CD4-positive, alpha-beta T cell (primary cell): Measurements from ENCODE around the gene CCR7. TPM values are rescaled to one million over a fixed set of nuclear protein-coding genes. Genes with fewer than 3 reads are reported as not detected.

Experiments
- ATAC-seq: fragments of 200-7000 bp; cut with Tn5 transposase; one replicate; pipeline ENCODE4 v1.10.0; 2022; ENCODE audit warnings: mild to moderate bottlenecking; ENCODE audit not compliant: poor library complexity
- CTCF ChIA-PET: fragments of 350-600 bp; sonication (Branson Sonifier 250); formaldehyde crosslinking; loops from one replicate; lab custom pipeline; 2021; ENCODE audit warnings: antibody characterized with exemption, inconsistent platforms; lab: Charles Lee
- POLR2A ChIA-PET: fragments of 350-600 bp; sonication (Branson Sonifier 250); formaldehyde crosslinking; loops from one replicate; lab custom pipeline; 2021; ENCODE audit warnings: antibody characterized with exemption, inconsistent platforms; lab: Charles Lee
- DNase-seq, 14 experiments: peaks; one replicate each; pipeline ENCODE4 v3.0.0-alpha.2; 2013 to 2020; ENCODE audit warnings: mixed read lengths in 2 of 14
- H3K27ac ChIP-seq, 2 donors: one replicate each; pipeline versions ENCODE4 v1.5.1 to v1.7.0; 2013; ENCODE audit warnings: low read length in 2 of 2, low read depth in 1 of 2, mild to moderate bottlenecking in 1 of 2
- H3K27me3 ChIP-seq, 2 experiments: 1 replicate in 1 of 2; 2 replicates in 1 of 2; pipeline versions ENCODE4 v1.6.1 to v1.7.0; 2013; ENCODE audit warnings: low read length in 2 of 2, control low read depth in 1 of 2, mild to moderate bottlenecking in 1 of 2, moderate library complexity in 1 of 2; ENCODE audit not compliant: insufficient read depth in 2 of 2, control insufficient read depth in 1 of 2
- H3K36me3 ChIP-seq: one replicate; pipeline ENCODE4 v1.6.1; 2013; ENCODE audit warnings: low read length, control low read depth; ENCODE audit not compliant: insufficient read depth
- H3K4me1 ChIP-seq: one replicate; pipeline ENCODE4 v1.6.1; 2013; ENCODE audit warnings: low read length, control low read depth; ENCODE audit not compliant: insufficient read depth
- H3K4me3 ChIP-seq: one replicate; pipeline ENCODE4 v1.5.1; 2013; ENCODE audit warnings: mild to moderate bottlenecking, low read length, moderate library complexity
- H3K9me3 ChIP-seq, 2 experiments: 1 replicate in 1 of 2; 2 replicates in 1 of 2; pipeline versions ENCODE4 v1.6.1 to v1.7.0; 2013; ENCODE audit warnings: low read length in 2 of 2, mild to moderate bottlenecking in 2 of 2, control low read depth in 1 of 2, moderate library complexity in 1 of 2; ENCODE audit not compliant: control insufficient read depth in 1 of 2, insufficient read depth in 1 of 2
- H3K27ac Mint-ChIP-seq: one replicate; pipeline ENCODE4 v1.8.0; 2020; ENCODE audit warnings: mixed read lengths
- H3K27me3 Mint-ChIP-seq: one replicate; pipeline ENCODE4 v1.8.0; 2021; ENCODE audit warnings: mixed read lengths
- H3K36me3 Mint-ChIP-seq: one replicate; pipeline ENCODE4 v1.8.0; 2021; ENCODE audit warnings: low read depth, mixed read lengths
- H3K4me1 Mint-ChIP-seq: one replicate; pipeline ENCODE4 v1.8.0; 2021; ENCODE audit warnings: low read depth, mixed read lengths
- H3K4me3 Mint-ChIP-seq: one replicate; pipeline ENCODE4 v1.8.0; 2020; ENCODE audit warnings: mild to moderate bottlenecking, mixed read lengths
- H3K9me3 Mint-ChIP-seq: one replicate; pipeline ENCODE4 v1.8.0; 2020; ENCODE audit warnings: mixed read lengths
- intact Hi-C, 2 experiments: fragments of 100-400 bp; cut with DNase I in 1 of 2; cut with micrococcal nuclease in 1 of 2; formaldehyde crosslinking; loops; one replicate each; pipeline versions ENCODE4 v1.15.1 to v1.9.0; 2023 to 2025; cut with DNase I, micrococcal nuclease
- total RNA-seq, 174 experiments: library from RNA in 2 of 174; stranded (reverse) in 2 of 174; gene quantifications; one replicate each; pipeline ENCODE4 v1.2.3 and lab custom pipeline; 2021 to 2026
- TF ChIP-seq, protein P1 (sequence below): fragments of 200-600 bp; IDR thresholded peaks from one replicate; pipeline ENCODE4 v1.8.0; 2022; ENCODE audit warnings: antibody characterized with exemption, mild to moderate bottlenecking

The CCR7 gene
- total RNA-seq, 2 experiments from 2014 or later = 170 to 180 TPM

DNA sequence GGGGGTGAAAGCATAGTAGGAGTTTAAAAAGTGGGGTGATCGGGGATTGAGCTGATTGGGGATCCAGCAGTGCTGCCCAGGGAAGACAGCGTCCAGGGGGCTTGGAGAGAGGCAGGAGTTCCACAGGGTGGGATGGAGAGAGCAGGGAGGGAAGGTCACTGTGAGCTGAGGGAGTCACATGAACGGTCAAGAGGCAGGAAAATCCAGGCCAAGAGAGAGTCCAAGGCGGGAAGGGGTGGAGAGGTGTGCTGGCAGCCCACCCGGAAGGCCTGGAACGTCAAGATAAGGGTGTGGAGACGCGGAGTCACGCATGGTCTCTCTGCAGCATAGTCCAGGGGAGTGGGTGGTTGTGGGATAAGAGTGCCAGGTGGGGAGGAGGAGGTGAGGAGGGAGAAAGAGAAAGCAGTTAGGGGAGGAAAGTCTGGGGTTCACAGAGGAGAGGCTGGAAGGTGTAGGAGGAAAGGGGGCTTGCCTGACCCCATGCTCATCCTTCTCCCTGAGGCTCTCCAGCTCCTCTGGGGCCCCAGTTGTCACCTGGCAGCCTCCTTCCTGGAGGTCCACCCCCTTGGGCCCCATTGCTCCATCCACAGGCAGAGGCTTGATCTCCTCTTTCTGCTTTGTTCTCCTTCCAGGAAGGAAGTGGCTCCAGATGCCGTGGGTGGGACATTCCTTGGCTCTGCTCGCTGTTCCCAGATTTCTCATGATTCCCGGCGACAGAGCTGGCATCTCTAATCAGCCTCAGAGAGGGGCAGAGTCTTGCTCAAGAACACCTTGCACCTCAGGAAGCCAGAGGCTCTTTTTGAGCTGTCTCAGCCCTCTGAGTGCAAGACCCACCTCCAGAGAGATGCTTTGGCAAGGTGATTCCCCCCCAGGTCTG is 28.7 kb downstream of the CCR7 start:
- Mint-ChIP-seq H3K9me3 (no peaks in the 10 kb centered on the region), H3K4me1 (peaks cover 94% of the 10 kb centered on the region), H3K4me3 (no peak overlapping the region), H3K36me3 (peaks cover 10% of the 10 kb centered on the region), H3K27me3 (peaks cover 5% of the 10 kb centered on the region), H3K27ac (peak overlapping the region; percentile 98)
- intact Hi-C loops = loop anchor here in 1 of 2 experiments (5.0 kb wide), 1 partner anchor 224 kb away; no protein-coding TSS in a partner anchor
- H3K36me3 ChIP-seq = no peaks in the 10 kb centered on the region
- H3K27me3 ChIP-seq = no peaks in the 10 kb centered on the region
- TF ChIP-seq, protein P1, sequence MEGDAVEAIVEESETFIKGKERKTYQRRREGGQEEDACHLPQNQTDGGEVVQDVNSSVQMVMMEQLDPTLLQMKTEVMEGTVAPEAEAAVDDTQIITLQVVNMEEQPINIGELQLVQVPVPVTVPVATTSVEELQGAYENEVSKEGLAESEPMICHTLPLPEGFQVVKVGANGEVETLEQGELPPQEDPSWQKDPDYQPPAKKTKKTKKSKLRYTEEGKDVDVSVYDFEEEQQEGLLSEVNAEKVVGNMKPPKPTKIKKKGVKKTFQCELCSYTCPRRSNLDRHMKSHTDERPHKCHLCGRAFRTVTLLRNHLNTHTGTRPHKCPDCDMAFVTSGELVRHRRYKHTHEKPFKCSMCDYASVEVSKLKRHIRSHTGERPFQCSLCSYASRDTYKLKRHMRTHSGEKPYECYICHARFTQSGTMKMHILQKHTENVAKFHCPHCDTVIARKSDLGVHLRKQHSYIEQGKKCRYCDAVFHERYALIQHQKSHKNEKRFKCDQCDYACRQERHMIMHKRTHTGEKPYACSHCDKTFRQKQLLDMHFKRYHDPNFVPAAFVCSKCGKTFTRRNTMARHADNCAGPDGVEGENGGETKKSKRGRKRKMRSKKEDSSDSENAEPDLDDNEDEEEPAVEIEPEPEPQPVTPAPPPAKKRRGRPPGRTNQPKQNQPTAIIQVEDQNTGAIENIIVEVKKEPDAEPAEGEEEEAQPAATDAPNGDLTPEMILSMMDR = no peak
- ATAC-seq (no peak), DNase-seq (peak in 1 of 14 experiments; percentile 2)
- H3K9me3 ChIP-seq = no peaks in the 10 kb centered on the region
- H3K4me3 ChIP-seq = no peak overlapping the region
- peaks cover 88% of the 10 kb centered on the region for H3K4me1 ChIP-seq
- POLR2A ChIA-PET = interaction anchor here (1.0 to 18.9 kb wide), 3 partner anchors 19 to 110 kb away, joined by 3 to 668 read pairs (median 6); partner anchors contain the start of gene CCR7
- H3K27ac ChIP-seq = no peak overlapping the region
- CTCF ChIA-PET = interaction anchor here (1.0 to 11.6 kb wide), 3 partner anchors 25 to 137 kb away, joined by 3 to 147 read pairs (median 4); partner anchors contain the start of gene CCR7

DNA sequence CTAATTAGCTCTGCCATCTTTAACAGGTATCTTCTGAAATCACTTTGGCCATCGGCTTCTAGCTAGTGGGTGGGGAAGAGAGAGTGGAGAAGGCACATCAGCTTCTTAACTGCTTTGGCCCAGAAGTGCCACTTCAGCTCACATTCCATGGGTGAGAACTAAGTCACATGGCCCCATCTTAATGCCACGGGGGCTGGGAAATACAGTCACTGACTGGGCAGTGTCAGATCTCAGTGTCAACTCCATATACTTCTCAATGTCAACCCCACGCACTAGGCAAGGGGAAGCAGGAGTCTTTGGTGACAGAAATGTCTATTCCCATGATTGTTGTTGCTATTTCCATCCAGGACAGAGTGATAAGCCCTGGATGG is 29.4 kb downstream of the CCR7 start:
- no peak overlapping the region for H3K4me3 ChIP-seq
- H3K27ac ChIP-seq = no peak overlapping the region
- CTCF ChIA-PET = interaction anchor here (1.5 to 11.6 kb wide), 4 partner anchors 26 to 119 kb away, joined by 4 to 147 read pairs (median 24); partner anchors contain the start of genes CCR7 and TOP2A
- TF ChIP-seq, protein P1 = no peak
- Mint-ChIP-seq H3K36me3 (peaks cover 6% of the 10 kb centered on the region), H3K27me3 (peaks cover 5% of the 10 kb centered on the region), H3K27ac (peak overlapping the region; percentile 98), H3K4me1 (peaks cover 94% of the 10 kb centered on the region), H3K4me3 (no peak overlapping the region), H3K9me3 (no peaks in the 10 kb centered on the region)
- DNase-seq (peak in 1 of 14 experiments; percentile 1), ATAC-seq (no peak)
- intact Hi-C loops = loop anchor here in 1 of 2 experiments (2.0 to 5.0 kb wide), 2 partner anchors 25 to 224 kb away; no protein-coding TSS in a partner anchor
- peaks cover 88% of the 10 kb centered on the region for H3K4me1 ChIP-seq
- POLR2A ChIA-PET = interaction anchor here (18.9 kb wide), 1 partner anchor 20 kb away, joined by 668 read pairs; the partner anchor contains the start of gene CCR7
- H3K27me3 ChIP-seq = no peaks in the 10 kb centered on the region
- no peaks in the 10 kb centered on the region for H3K9me3 ChIP-seq
- H3K36me3 ChIP-seq = no peaks in the 10 kb centered on the region

DNA sequence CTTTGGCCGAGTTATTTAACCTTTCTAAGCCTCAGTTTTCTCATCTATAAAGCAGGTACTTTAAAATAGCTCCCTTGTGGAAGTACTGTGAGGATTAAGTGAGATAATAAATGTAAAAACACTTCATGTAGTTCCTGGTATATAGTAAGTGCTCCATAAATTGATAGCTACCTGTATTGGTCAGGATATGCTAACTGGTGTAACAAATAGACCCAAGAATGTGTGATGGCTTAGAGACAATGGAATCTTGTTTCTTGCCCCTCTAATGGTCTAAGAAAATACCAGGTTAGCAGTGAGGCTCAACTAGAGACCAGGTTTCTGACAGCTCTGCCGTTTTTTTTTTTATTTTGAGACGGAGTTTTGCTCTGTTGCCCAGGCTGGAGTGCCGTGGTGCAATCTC is 29.8 kb downstream of the CCR7 start:
- Mint-ChIP-seq H3K4me3 (no peak overlapping the region), H3K9me3 (no peaks in the 10 kb centered on the region), H3K27ac (peak overlapping the region; percentile 98), H3K27me3 (peaks cover 5% of the 10 kb centered on the region), H3K36me3 (peaks cover 6% of the 10 kb centered on the region), H3K4me1 (peaks cover 94% of the 10 kb centered on the region)
- Histone ChIP-seq H3K27me3 (no peaks in the 10 kb centered on the region), H3K27ac (no peak overlapping the region), H3K9me3 (no peaks in the 10 kb centered on the region), H3K36me3 (no peaks in the 10 kb centered on the region), H3K4me1 (peaks cover 88% of the 10 kb centered on the region), H3K4me3 (no peak overlapping the region)
- DNase-seq (no peak), ATAC-seq (no peak)
- TF ChIP-seq, protein P1 = no peak
- POLR2A ChIA-PET = interaction anchor here (3.7 to 18.9 kb wide), 3 partner anchors 20 to 67 kb away, joined by 14 to 668 read pairs (median 74); partner anchors contain the start of gene CCR7
- CTCF ChIA-PET = interaction anchor here (1.5 to 11.6 kb wide), 4 partner anchors 27 to 119 kb away, joined by 4 to 147 read pairs (median 24); partner anchors contain the start of genes CCR7 and TOP2A
- intact Hi-C loops = loop anchor here in 1 of 2 experiments (2.0 to 5.0 kb wide), 2 partner anchors 25 to 223 kb away; no protein-coding TSS in a partner anchor
